GM21529 (cell line): ENCODE data around the gene ADAM21.
A peak's percentile ranks its signal among the peaks of the same experiment; 100 is the strongest.
"Not testable (repeated sequence)": the region's sequence is repeated elsewhere in the genome, so short reads cannot be mapped to it uniquely, and the experiment has no call there.

ENCODE experiments used
- ATAC-seq: cut with Tn5 transposase; IDR thresholded peaks from one replicate; pipeline ENCODE4 v1.9.1; 2021; ENCODE audit not compliant: unreplicated experiment

The ADAM21 gene

DNA sequence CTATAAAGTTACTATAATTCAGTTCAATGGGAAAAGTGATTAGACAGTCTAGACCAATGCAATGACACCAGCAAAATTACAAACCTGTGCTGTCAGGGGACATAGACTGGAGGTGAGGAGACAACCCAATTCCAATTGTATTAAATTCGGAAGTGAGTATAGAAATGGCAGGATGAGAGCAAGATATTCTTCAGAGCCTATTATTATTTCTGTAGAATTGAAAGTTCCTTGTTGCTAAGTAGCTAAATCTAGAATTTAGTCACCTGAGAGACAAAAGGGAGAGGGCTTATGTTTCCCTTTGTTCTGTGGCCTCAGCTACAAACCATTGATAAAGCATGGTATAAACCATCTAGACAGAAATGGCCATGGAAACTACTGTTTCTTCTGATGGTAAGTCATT lies at the start of gene ADAM21:
Gene ADAM21 (plus strand): TSS at position 301 of the 400 bp plus-strand sequence. CDS start 5,326 bp downstream, outside the sequence.
- ATAC-seq: no peak

- not testable (repeated sequence) for ATAC-seq
Measured at GRCh38 chr14:70403335-70403734, 48.6 kb upstream of the ADAM21 start.

- not testable (repeated sequence) for ATAC-seq
Measured at GRCh38 chr14:70406216-70406615, 45.8 kb upstream of the ADAM21 start.

DNA sequence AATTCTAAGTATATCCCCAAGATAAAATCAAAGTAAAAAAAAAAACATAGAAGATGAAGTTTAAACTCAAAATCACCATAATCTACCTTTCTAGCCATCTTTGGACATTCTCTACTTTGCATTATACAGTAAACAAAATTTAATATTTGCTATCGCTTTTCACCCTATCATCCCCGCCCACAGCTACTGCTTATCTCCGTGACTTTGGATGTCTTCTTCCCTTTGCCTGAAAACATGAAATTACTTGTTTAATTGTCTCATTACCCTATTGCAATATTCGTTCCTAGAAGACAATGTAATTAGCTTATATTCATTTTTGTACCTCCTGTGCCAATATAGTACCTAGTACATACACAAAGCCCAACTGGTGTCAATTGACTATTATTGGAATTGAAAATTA lies 44.4 kb upstream of the ADAM21 start:
- no peak for ATAC-seq

- ATAC-seq: no peak
Measured at GRCh38 chr14:70415788-70416187, 36.2 kb upstream of the ADAM21 start.

- ATAC-seq: peak; percentile 22
Measured at GRCh38 chr14:70416338-70416724, 35.6 kb upstream of the ADAM21 start.

- peak; percentile 81 for ATAC-seq
Measured at GRCh38 chr14:70416725-70417349, 35.1 kb upstream of the ADAM21 start, which contains the start of gene SYNJ2BP. Gene SYNJ2BP, minus strand, starts transcription at chr14:70417090. Its CDS starts 127 bp downstream, at chr14:70416963.

GRCh38 chr14:70419270-70419931 lies 32.6 kb upstream of the ADAM21 start:
- not testable (repeated sequence) for ATAC-seq

- ATAC-seq: no peak
Measured at GRCh38 chr14:70422538-70422937, 29.4 kb upstream of the ADAM21 start.

- no peak for ATAC-seq
Measured at GRCh38 chr14:70425354-70425753, 26.6 kb upstream of the ADAM21 start.

- ATAC-seq: not testable (repeated sequence)
Measured at GRCh38 chr14:70426555-70426954, 25.4 kb upstream of the ADAM21 start.

- ATAC-seq: no peak
Measured at GRCh38 chr14:70436867-70437266, 15.1 kb upstream of the ADAM21 start.

DNA sequence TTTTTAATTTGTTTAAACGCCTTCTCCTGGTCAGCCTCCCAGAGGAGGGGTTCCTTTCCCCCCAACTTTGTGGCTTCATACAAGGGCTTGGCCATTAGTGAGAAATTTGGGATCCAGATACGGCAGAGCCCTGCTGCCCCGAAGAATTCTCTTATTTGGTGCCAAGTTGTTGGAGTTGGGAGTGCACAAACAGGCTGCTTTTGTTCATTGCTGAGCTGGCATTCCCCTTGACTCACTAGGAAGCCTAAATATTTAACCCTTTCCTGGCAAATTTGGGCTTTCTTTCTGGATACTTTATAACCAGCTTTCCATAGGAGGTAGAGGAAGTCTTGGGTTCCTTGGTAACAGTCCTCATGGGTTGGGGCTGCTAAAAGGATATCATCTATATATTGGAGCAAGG lies 10.3 kb upstream of the ADAM21 start:
- ATAC-seq: no peak

DNA sequence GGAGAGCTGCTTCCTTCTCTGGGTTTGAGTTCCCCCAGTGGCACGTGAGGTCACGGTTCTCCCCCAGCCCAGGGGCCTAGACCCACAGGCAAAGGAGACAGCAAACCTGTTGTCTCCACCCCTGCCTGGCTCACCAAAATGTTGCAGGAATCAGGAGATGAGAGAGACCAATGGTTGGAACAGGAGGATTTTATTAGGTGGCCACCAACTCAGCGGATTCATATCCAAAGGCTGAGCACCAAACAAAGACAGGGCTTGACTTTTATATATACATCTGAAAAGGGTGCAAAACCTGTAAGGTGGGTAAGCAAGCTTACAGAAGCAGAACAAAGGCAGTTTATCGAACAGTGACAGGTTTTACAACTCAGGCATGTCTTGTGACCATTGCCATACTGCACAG lies 9.2 kb upstream of the ADAM21 start:
- ATAC-seq: no peak

DNA sequence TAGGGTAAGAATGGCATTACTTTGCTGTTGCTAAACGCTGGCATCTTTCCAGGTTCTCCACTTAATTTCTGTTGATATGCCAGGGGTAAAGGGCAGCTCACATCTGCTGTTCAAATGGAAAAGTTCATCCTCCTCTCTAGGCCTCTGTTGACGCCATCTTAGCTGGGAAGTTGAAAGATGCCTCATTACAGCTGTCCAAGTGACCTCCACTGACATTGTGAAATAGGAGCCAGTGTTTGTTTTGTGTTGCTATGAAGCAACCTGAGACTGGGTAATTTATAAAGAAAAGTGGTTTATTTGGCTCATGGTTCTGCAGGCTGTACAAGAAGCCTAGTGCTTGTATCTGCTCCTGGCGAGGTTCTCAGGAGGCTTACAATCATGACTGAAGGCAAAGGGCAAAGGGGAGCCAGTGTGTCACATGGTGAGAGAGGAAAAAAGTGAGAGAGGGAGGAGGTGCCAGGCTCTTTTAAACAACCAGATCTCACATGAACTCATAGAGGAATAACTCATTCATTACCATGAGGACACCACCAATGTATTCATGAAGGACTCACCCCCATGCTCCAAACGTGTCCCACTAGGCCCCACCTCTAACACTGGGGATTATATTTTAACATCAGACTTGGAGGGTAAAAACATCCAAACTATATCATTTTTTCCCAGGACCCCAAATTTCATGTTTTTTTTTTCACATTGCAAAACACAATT lies 3.2 kb upstream of the ADAM21 start:
- no peak for ATAC-seq

- ATAC-seq: no peak
Measured at GRCh38 chr14:70454731-70455130, 2.8 kb downstream of the ADAM21 start.

- ATAC-seq: no peak
Measured at GRCh38 chr14:70468731-70469130, 16.8 kb downstream of the ADAM21 start.

GRCh38 chr14:70470863-70471563 lies 19.0 kb downstream of the ADAM21 start:
- ATAC-seq: not testable (repeated sequence)

GRCh38 chr14:70472253-70473159 lies 20.5 kb downstream of the ADAM21 start:
- ATAC-seq: no peak

- no peak for ATAC-seq
Measured at GRCh38 chr14:70473825-70474224, 21.9 kb downstream of the ADAM21 start.
